Activated T-cell treated with anti-CD3 and anti-CD28 coated beads for 24 hours (primary cell): ENCODE results near the gene LRFN4.
A peak's percentile ranks its signal among the peaks of the same experiment; 100 is the strongest.

Experiments
- DNase-seq: peaks from one replicate; pipeline ENCODE4 v3.0.0-alpha.2; 2020; ENCODE audit warnings: low read depth

The LRFN4 gene

DNA sequence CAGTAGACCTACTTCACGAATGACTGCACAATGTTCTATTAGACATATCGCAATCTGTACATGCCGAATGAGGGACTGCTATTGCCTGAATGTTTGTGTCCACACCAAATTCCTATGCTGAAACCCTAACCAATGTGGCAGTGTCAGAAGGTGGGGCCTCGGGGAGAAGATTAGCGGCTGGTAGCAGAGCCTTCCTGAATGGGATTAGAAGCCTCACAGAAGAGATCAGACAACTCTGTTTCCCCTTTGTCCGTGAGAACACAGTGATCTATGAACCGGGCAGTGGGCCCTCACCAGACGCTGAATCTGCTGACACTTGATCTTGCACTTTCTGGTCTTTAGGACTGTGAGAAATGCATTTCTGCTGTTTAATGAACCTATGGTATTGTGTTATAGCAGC, 33.1 kb downstream of the LRFN4 start:
- DNase-seq: no peak

DNA sequence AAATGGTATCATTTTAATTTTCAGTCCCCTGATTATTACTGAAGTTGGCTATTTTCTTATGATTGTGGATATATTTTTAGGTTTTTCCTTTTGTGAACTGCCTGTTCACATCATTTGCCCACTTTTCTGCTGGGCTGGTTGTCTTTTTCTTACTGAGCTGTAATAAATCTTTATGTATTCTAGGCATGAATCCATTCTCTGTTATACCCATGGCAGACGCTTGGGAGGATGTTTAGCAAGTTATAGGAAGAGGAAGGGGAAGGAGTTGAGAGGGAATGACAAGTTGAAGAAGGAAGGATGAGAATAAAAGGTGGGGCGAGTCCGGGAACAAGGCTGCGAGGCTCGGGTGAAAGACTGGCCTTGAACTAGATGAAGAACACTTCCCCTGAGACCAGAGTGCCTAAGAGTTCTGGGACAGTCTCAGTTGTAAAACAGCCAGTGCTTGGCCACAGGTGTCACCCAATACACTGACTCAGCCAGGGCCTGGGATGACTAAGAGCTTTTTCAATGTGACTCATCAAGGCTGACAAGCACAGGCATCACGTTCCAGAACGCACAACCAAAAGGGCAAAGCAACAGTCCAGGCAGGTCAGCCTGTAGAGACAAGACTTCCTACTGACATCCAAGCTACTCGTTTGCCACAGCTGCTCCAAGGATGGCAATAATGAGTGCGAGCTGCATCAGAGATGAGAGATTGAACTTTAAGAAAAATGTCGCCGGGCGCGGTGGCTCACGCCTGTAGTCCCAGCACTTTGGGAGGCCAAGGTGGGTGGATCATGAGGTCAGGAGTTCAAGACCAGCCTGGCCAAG, 35.2 kb downstream of the LRFN4 start:
- DNase-seq: peak; percentile 47

DNA sequence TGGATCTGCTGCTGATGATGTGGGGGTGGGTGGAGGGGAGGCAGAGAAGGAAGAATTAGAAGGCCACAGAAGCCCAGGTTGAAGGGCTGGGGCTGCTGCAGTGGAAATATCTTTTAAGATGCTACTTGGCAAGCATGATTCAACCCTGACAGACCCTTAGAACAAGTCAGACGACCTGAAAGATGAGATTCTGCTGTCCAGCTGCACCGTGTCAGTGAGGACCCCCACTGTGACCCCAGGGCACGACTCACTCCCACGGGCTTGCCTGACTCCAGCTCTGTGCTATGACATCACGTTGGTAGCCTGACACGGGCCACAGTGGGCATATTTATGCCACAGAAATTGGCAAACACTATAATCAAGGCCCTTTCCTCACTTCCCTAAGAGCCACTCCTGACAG, 36.0 kb downstream of the LRFN4 start:
- DNase-seq: no peak

DNA sequence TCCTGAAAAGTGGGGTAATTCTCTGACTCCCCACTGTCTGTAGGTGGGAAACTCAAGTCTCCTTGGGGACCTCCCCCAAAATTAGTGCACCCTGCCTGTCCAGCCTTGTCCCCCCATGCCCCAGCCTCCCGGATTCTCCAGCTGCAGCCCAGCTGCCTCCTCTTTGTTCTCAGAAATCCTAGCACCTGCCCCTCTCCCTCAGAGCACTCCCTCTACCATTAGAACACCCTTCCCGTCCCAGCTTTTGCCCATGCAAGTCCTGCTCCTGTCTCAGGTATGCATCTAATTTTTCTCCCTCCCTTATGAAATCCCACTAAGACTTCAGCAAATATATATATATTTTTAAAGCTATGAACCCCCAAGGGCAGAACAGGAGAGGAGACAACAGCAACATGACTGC, 37.3 kb downstream of the LRFN4 start:
- no peak for DNase-seq

DNA sequence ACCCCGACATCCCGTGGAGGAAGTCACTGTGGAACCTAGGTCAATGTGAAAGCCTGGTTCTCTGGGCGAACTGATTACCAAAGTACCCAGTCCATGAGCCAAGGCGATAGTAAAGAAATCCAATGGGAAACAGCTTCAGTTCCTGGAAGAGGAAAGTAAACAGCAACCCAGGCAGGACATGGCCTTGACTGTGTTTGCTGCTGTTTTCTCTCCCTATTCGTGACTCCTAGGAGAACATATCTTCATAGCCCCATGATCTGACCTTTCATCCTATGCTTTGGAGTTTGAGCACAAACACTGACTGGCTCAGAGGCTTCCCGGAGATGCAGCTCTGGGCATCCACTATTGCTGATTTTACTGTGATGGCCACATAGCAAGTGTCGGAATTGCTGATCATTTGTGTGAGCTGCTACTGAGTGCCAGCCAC, 45.1 kb downstream of the LRFN4 start:
- DNase-seq: no peak

DNA sequence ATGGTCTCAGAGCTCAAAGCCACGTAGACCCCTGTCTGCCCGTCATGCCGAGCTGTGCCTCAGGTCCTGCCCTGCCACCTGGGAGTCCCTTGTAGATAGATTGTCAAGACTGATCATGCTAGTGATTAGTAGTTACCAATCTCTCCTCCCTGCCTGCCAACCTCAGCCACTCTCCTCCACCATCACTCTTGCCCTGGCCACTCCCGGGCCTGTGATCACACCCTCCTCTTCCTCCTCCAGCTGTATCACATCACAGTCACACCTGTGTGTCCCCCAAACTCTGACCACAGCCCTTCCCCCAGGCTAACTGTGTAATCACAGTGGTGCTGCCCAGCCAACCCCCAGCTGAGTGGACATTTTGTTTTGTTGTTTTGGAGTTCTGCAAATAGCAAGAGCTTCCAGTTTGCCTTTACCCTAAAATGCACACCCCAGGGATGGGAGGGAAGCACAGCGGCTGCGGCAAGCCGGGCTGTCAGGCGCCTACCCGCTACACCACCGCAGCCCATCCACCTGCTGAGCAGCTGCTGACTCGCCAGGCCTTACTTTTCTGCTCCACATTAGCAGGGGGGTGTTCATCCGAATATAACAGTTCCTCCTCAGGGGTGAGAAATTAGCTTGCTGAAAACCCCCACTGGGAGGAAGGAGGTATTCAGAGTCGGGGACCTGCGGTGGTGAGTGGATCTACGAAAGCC, 45.8 kb downstream of the LRFN4 start:
- no peak for DNase-seq

DNA sequence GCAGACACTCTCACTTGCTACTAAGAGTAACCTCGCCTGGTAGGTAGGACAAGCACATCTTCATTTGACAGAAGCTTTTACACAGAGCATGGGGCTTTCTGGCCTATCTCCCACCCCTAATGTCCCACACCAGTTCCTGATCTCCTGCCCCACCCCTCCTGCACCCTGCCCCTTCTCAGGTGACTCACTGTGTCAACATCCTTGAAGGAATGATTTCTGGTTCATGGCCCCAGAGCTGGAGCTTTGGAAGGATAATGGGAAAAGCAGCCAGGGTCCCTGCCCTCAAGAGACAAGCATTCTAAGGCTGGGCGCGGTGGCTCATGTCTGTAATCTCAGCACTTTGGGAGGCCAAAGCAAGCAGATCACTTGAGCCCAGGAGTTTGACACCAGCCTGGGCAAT, 47.2 kb downstream of the LRFN4 start:
- no peak for DNase-seq

DNA sequence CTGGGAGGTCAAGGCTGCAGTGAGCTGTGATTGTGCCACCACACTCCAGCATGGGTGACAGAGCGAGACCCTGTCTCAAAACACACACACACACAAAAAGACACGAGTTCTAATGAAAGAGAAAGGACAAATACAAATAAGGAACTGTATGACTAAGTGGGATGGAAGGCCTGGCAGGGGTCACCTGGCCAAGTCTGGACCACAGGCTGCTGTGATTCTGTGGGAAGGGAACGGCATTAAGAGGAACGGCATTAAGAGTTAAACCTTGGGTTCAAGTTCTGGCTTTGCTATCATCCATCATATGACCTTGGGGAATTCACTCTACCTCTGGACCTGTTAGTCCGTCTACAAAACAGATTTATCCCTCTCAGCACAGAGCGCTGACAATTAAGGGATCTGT, 47.7 kb downstream of the LRFN4 start:
- no peak for DNase-seq

DNA sequence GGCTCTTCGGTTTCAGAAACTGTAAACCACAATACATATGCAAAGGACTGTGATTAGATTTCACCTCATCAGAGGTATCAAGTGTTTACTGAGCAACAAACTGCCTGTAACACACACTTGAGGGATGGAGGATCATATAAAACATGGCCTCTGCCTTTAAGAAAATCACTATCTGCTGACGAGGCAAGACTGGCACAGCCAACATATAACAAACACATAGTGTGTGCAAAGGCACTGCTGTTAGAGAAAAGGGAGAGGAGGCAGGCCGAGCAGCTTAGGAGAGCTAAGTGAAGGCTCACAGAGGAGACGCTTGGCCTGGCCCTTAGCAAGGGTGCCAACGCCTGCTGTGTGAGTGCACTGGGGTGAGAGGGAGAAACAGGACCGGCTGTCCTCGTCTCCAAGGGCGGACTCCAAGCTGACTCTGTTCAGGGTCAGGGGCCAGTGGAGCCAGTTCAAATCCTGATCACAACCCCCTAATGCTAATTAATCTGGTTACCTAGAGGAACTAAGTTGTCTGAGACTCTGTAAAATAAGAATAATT, 48.2 kb downstream of the LRFN4 start:
- no peak for DNase-seq

DNA sequence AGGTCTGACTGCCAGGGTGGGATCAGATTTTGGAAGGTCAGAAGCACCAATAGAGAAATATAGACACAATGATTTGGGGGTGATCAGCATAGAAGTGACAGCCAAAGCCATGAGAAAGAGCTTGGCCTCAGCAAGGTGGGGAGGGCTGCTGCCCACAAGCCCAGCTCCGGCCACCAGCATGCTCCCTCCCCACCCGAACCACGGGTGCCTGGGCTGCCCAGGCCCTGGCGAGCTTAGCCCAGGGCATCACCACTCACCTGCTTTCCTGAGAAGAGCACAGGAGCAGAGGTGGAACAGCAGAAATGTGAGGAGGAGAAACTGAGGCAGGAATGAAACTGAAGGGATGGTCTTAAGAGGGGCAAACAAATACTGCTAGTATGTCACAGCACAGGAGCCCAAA, 48.8 kb downstream of the LRFN4 start:
- no peak for DNase-seq

DNA sequence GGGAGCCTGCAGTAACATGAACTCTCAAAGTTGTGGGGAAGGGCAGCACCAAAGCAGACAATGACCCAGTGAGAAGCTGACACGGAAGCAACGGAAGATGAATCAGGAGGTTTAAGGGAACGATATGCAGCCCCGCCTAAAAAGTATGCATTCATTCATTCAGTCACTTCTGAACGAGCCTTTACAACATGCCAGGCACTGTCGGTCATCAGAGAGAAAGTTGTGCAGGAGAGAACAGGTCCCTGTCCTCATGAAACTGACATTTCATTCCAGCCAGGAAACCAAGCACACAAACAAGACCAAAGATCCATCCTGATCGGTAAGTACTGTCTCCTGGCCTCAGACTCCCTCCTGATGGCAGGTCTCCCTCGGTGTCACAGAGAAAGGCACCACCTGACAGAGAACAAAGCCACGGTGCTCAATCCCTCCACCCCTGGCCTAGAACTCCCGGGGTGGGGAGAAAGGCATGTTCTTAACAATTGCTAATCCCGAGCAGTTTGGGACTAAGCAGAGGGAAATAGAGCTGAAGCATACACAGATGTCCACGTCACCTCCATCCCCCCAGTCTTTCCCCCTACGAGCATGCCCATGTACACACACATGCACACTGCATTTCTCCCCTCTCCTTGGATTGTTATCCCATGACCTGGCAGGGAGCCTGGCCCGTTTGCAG, 49.3 kb downstream of the LRFN4 start:
- DNase-seq: no peak

DNA sequence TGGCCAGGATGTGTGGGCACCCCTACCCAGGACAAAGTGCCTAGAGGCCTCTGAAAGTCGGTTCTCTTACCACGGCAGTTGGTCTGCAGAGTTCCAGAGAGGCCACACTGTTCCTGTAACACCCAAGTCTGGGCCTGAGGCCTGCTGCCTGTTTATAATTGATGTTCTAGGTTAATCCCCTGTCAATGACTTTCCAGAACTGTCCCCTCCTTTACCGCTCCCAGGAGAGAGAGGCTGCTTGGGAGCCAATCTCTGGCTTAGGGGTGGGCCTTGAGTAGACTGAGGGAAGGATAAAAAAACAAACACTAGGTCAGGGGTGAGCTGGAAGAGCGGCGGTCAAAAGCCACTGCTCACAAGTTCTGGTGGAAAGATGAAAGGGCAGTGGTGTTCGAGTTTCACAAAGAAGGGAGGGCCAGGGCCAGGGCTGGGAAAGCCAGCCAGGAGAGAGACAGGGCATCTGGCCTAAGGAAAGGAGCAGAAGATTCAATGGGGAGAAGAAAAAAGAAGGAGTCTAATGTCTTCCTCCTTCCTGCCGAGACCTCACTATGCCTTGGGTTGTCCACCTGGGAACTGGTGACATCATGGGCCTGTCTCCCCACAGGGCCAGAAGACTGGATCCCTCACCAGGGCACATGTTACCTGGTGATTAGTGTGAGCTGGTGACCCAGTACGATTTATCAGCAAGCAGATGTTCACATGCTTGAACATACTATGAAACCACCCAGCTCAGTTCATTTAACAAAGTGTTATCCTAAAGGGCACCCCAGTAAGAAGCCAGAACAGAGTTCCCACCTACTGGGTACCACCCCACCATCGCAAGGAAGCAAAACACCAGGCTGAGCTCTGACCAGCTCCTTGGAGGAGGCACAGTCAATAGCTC, 51.1 kb downstream of the LRFN4 start:
- DNase-seq: no peak

DNA sequence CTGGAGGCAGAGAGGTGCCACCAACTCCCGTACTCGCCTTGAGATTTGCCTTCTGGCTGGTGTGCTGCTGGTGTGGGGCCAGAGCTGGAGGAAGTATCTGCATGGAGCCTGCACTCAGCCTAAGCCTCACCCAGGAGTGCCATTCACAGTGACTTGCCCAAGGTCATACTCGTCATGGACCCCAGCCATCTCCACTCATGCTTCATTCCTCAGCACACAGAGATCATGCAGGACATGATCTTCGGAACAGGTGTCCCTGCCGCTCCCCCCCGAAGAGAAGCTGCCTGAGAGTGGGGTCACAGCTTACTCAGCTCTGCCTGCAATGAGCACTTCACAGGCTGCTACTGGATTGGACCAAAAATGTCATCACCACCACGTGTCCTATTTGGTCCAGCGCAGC, 52.3 kb downstream of the LRFN4 start:
- no peak for DNase-seq

DNA sequence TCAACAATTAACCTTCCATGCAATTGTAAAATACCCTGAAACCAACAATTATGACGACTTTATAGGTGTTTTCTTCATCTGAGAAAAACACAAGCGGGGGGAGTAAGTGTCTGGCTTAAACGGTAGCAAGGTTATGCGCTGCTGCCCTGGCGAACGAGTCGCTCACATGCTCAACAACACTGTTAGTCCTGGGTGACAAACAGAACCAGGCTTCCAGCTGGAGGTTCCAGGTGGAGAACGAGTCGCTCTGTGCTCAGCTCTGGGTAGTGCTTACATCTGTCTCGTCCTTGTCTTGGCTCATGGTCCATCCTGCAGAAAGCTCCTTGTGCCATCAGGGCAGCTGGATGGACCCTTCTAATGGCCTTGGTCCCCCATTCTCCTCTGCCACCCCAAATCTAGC, 53.2 kb downstream of the LRFN4 start:
- no peak for DNase-seq
